Activated naive CD4-positive, alpha-beta T cell treated with anti-CD3 and anti-CD28 coated beads, Interleukin-2, amount 50 U/mL, for 16 hours (primary cell): Measurements from ENCODE around the gene JPH4.

Experiments
- DNase-seq: peaks from one replicate; pipeline ENCODE4 v3.0.0-alpha.2; 2020

Gene JPH4

DNA sequence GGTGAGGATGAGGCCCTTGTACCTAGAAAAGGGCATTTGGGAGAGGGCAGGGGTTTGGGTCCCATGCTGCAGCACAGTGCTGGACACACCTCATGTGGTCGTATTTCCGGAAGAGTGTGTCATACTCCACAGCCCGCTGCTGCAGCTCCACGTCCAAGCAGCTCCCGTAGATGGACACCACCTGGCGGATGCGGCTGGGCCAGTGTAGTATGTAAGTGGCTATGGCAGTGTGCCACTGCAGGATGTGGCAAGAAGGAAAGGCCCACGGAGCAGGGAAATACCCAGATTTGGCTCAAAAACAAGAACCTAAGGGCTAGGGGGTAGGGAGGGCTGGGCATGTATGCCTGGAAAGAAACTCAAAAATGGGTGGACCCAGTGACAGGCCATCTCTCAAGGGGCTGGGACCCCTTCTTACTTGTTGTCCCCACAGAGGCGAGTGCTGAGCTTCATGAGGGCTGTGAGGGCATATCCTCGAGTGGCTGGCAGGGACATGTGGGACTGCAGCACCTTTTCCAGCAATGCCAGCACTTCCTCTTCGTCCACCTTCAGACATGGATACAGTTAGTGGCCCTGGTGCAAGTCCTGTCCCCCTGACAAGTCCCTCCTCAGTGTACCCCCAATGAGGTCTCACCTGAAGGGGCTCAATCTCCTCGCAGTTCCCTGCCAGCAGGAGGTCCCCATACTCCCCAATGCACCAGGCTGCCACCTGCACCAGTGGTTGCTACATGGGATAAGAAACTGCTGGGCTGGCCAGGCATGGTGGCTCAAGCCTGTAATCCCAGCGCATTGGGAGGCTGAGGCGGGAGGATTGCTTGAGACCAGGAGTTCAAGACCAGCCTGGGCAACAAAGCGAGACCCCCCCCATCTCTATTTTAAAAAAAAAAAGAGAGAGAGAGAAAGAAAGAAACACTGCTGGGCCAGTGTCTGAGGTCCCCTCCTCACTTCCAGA, 16.4 kb downstream of the JPH4 start:
- DNase-seq: no peak

GRCh38 chr14:23561259-23561658, 17.3 kb downstream of the JPH4 start:
- no peak for DNase-seq

DNA sequence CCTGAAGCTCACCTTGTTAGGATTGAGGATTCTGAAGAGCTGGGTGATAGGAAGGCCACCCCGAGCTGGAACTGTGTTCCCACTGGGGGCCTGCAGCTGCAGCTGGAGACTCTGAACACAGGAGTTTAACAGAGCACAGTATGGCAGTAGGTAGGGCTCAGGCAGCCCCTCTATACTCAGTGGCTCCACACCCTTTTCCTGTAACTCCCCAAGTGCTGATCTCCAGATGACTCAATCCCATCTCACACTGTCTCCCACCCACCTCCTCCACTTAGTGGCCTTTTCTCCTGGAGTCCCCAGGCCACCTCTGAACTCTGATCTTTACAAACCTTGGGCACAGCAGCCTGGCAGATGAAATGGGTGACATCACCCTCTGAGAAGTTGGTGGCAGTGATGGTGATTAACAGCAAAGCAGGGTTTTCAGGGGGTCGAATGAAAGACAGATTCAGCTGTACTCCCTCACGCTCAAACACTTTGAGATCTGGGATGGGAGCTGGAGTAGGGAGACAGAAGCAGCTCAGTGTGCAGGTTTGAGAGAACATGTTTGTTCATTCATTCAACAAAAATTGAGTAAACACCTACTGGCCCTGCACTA, 18.6 kb downstream of the JPH4 start:
- DNase-seq: no peak

- peak; percentile 75 for DNase-seq
Observed at GRCh38 chr14:23559010-23559925, 19.3 kb downstream of the JPH4 start.

GRCh38 chr14:23558346-23559009, 20.1 kb downstream of the JPH4 start:
- no peak for DNase-seq

- no peak for DNase-seq
Observed at GRCh38 chr14:23557946-23558345, 20.6 kb downstream of the JPH4 start.

GRCh38 chr14:23557521-23557920, 21.1 kb downstream of the JPH4 start:
- DNase-seq: no peak

GRCh38 chr14:23556700-23557440, 21.7 kb downstream of the JPH4 start:
- DNase-seq: no peak

DNA sequence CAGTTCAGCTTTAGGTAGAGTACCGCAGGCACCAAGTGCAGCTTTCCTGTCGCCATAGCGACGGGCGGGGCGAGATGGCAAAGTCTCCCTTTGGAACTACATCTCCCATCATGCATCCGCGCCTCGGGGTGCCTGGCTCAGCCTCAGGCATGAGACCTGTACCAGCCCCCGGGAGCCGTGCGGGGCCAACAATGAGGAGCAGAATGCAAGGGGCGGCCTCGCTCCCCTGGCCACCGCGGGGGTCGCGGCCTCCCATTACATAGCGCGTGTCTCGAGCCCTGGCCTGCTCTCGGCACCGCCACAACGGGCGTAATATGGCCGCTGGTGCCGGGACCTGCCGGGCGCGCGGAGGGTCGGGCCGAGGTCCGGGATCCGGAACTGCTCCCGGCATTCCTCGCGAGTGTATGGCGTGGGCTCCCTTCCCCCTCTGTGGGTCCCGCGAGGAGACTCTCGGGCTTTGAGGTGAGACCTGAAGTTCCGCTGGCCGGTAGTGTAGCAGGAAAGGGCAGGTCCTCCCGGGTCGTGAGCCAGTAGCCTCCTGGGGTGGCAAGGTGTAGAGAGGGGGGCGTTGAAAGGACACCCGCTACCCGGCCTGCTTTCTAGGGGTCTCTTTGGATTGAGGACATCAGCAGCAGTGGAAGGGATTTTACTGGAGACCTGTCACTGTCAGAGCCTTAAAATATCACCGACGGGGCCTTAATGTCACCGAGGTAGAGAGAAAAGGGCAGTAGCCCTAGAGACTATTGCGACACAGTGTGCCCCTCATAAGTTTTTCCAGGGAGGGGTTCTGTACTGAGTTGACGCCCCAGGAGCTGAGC, 22.5 kb downstream of the JPH4 start, which contains the start of gene THTPA:
THTPA (plus strand) TSS at position 390 of the 818 bp plus-strand sequence. CDS start 487 bp downstream, outside the sequence.
- peak; percentile 94 for DNase-seq

GRCh38 chr14:23555533-23555881, 23.1 kb downstream of the JPH4 start:
- DNase-seq: no peak

DNA sequence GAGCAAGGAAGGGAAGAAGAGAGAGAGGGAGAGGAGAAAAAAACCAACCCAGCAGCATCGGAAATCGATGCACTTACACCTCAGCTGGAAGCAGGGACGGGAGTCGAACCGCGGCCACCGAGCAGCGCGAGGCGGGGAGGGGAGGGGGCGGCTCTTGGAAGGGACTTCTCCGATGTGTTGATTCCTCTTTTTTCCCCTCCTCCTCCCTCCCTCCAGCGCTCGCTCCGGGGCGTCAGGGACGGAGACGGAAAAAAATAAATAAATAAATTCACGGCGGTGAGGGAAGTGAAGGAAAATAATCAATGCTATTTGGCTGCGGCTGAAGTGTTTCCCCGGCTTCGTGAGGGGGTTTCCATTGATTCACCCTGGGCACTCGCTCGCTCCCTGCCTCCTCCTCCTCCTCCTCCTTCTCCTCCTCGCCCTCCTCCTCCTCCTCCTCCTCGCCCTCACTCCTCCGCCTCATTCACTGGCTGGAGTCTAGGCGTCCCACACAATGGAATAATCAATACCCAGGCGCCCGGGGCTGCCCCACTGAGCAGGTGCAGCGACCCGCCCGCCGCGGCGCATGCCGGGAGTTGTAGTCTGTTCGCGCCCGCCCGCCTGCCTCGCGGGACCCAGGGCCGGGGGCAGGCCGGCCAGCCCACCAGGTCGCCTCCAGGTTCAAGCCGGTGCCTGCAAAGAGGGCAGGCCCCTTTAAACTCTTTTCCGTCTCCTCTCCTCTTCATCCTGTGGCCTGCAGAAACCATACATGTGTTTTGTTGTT, 27.1 kb downstream of the JPH4 start, which contains the start of gene ZFHX2:
ZFHX2 (minus strand) TSS at position 500 of the 763 bp plus-strand sequence. CDS start 16,440 bp downstream, outside the sequence.
- peak; percentile 85 for DNase-seq

- DNase-seq: no peak
Observed at GRCh38 chr14:23550812-23551265, 27.8 kb downstream of the JPH4 start.

GRCh38 chr14:23550131-23550811, 28.3 kb downstream of the JPH4 start:
- DNase-seq: no peak

GRCh38 chr14:23548351-23549318, 30.0 kb downstream of the JPH4 start:
- DNase-seq: no peak

GRCh38 chr14:23547924-23548323, 30.7 kb downstream of the JPH4 start:
- DNase-seq: no peak

DNA sequence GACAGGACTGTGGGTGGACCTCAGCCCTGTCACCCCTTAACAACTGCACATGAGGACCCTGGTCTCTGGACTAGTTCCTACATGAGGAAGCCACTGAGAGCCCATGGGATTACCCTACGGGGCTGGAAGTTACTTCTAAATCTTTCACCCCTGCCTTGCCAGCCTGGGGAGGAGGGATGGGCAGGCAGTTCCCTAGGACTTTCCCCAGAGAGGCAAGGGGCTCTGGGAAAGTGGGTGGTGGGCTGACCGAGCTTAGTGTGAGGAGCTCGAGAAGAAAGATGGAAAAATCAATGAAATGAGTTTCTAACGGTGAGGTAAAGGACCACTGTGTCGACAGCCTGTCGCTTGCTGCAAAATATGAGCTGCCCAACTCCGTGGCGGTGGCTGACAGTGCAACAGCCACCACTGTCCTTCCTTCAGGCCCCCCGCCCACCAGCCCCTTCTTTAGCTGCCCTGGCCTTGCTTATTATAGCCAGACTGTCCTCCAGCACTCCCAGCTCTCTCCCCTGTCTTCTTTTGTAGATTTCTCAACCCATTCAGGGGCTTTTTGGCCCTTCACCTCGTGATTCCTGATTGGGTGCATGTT, 32.0 kb downstream of the JPH4 start:
- no peak for DNase-seq

DNA sequence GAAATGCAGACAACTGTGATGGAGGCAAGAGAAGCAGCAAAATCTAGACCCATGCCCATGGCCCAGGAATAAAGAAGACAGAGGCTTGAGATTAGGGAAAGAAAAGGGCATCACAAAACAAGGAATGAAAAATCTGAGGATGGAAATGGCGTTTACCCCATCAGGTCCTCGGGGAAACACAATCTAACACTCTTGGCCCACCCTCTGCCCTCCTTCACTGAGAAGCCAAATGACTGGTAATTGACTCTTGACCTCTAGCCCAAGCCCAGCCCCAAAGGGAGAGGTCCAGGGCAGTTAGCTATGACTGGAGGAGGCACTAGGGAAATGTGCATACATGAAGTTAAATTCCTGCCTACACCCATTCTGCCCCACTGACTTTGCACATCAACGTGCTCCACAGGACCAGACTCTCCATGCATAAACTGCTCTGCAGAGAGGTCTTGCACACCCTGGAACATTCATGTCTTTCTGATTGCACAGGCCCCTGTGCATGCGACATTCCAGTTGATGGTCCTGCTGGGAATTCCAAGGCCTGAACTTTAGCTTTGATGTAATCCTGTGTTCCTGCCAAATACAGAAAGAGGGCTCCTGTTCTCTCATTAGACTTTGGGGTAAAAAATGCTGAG, 32.7 kb downstream of the JPH4 start:
- DNase-seq: no peak
